ENCODE data around the gene TMEM87B. TPM values are rescaled to one million over a fixed set of nuclear protein-coding genes. Genes with fewer than 3 reads are reported as not detected.

The TMEM87B gene
- total and polyA plus RNA-seq, 9 donors: 7.1 to 23.8 (median 13.2) TPM

- Histone ChIP-seq H3K27ac (no peak overlapping the region), H3K27me3 (no peaks in the 10 kb centered on the region), H3K36me3 (no peaks in the 10 kb centered on the region), H3K4me1 (ENCODE audit: insufficient read depth) (no peaks in the 10 kb centered on the region), H3K4me3 (no peak overlapping the region), H3K9me3 (no peaks in the 10 kb centered on the region)
- intact Hi-C loops (cut with DNase I): loop anchor here in 2 of 4 donors (5.0 kb wide), 1 partner anchor 148 kb away; the partner anchor contains the start of gene MERTK (in 2 of the 2)
- DNase-seq: no peak
- TF ChIP-seq EP300 (IDR thresholded peaks at IDR 0.05) (no peak), POLR2A (IDR thresholded peaks at IDR 0.05) (no peak)
- TF ChIP-seq, protein P1, sequence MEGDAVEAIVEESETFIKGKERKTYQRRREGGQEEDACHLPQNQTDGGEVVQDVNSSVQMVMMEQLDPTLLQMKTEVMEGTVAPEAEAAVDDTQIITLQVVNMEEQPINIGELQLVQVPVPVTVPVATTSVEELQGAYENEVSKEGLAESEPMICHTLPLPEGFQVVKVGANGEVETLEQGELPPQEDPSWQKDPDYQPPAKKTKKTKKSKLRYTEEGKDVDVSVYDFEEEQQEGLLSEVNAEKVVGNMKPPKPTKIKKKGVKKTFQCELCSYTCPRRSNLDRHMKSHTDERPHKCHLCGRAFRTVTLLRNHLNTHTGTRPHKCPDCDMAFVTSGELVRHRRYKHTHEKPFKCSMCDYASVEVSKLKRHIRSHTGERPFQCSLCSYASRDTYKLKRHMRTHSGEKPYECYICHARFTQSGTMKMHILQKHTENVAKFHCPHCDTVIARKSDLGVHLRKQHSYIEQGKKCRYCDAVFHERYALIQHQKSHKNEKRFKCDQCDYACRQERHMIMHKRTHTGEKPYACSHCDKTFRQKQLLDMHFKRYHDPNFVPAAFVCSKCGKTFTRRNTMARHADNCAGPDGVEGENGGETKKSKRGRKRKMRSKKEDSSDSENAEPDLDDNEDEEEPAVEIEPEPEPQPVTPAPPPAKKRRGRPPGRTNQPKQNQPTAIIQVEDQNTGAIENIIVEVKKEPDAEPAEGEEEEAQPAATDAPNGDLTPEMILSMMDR (IDR thresholded peaks at IDR 0.05): no peak
Observed at GRCh38 chr2:112045446-112046014, 9.5 kb upstream of the TMEM87B start.

GRCh38 chr2:112046231-112046630, 8.8 kb upstream of the TMEM87B start:
- H3K9me3 ChIP-seq: no peaks in the 10 kb centered on the region
- H3K4me1 ChIP-seq (ENCODE audit: insufficient read depth): no peaks in the 10 kb centered on the region
- H3K36me3 ChIP-seq: no peaks in the 10 kb centered on the region
- H3K4me3 ChIP-seq: no peak overlapping the region
- intact Hi-C loops (cut with DNase I): loop anchor here in 2 of 4 donors (5.0 kb wide), 1 partner anchor 149 kb away; the partner anchor contains the start of gene MERTK (in 2 of the 2)
- H3K27me3 ChIP-seq: no peaks in the 10 kb centered on the region
- H3K27ac ChIP-seq: no peak overlapping the region
- DNase-seq: no peak
- no peak for TF ChIP-seq EP300 (IDR thresholded peaks at IDR 0.05)
- TF ChIP-seq, protein P1 (IDR thresholded peaks at IDR 0.05): no peak
- no peak for TF ChIP-seq POLR2A (IDR thresholded peaks at IDR 0.05)

DNA sequence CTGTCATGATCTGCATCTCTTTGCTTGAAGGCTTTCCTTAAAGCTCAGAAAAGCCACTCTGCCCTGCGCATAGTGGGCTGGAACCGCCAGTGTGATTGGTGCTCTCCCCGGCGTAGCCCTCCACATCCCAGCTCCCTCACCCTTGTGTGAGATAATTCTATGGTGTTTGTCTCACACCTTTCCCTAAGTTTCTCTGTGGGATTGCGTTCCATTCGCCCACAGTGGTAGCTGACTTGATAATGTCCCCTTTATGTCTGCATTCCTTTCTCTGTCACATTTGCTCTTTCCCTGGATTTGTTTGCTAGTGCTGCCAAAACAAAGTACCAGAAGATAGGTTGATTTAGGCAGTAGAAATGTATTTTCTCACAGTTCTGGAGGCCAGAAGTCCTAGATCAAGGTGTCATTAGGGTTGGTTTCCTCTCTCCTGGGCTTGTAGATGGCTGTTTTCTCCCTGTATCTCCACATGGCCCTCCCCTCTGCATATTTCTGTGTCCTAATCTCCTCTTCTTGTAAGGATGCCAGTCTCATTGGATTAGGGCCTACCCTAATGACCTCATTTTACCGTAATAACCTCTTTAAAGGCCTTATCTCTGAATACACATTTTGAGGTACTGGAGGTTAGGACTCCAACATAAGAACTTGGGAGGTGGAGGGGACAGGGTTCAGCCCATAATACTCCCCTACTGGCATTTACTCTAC, 7.4 kb upstream of the TMEM87B start:
- H3K36me3 ChIP-seq: no peaks in the 10 kb centered on the region
- no peak overlapping the region for H3K27ac ChIP-seq
- H3K27me3 ChIP-seq: no peaks in the 10 kb centered on the region
- no peak overlapping the region for H3K4me3 ChIP-seq
- no peak for DNase-seq
- TF ChIP-seq POLR2A (IDR thresholded peaks at IDR 0.05): no peak
- TF ChIP-seq, protein P1 (IDR thresholded peaks at IDR 0.05): no peak
- intact Hi-C loops (cut with DNase I): loop anchor here (2.0 to 5.0 kb wide), 3 partner anchors 150 to 161 kb away; partner anchors contain the start of gene MERTK (in 2 of the 4)
- no peaks in the 10 kb centered on the region for H3K9me3 ChIP-seq
- 77 to 81% (median 80%) methylated on average over 7 of the region's 7 CpGs for WGBS, 3 donors
- H3K4me1 ChIP-seq (ENCODE audit: insufficient read depth): no peaks in the 10 kb centered on the region

DNA sequence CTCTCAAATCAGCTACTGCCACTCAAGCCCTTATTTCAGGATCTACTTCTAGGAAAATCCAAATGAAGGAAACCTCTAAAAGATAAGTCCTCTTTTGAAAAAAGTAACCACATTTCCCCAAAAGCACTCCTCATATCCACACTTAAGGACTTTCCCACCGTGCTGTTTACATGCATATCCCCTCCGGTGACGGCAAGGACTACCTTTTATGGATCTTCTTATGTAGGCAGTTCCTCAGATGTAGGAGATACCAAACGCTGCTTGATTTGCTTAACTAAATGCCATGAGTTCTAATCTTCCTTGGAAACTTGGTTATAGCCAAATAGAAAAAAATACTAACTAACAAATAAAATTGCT, 6.9 kb upstream of the TMEM87B start:
- Histone ChIP-seq H3K9me3 (no peaks in the 10 kb centered on the region), H3K27ac (no peak overlapping the region), H3K4me3 (no peak overlapping the region), H3K27me3 (no peaks in the 10 kb centered on the region), H3K4me1 (ENCODE audit: insufficient read depth) (no peaks in the 10 kb centered on the region), H3K36me3 (no peaks in the 10 kb centered on the region)
- TF ChIP-seq EP300 (IDR thresholded peaks at IDR 0.05): no peak
- TF ChIP-seq, protein P1 (IDR thresholded peaks at IDR 0.05): no peak
- no peak for TF ChIP-seq POLR2A (IDR thresholded peaks at IDR 0.05)
- 51 to 73% (median 62%) methylated on average over 4 of the region's 4 CpGs for WGBS, 3 donors
- intact Hi-C loops (cut with DNase I): loop anchor here (2.0 to 5.0 kb wide), 3 partner anchors 151 to 161 kb away; partner anchors contain the start of gene MERTK (in 2 of the 4)
- DNase-seq: no peak

Data from ovary (tissue), 9 donors.